ENCODE data around the gene NHS. TPM values are rescaled to one million over a fixed set of nuclear protein-coding genes. Genes with fewer than 3 reads are reported as not detected.

The NHS gene
- polyA plus RNA-seq, 1 donor (not counting 4 experiments of a cell fraction or from before 2014, with no cell fraction given) = 5.4 TPM

- Histone ChIP-seq H2AFZ (ENCODE audit: control insufficient read depth, low read length) (no peak overlapping the region), H3K27me3 (ENCODE audit: control insufficient read depth, extremely low read depth, insufficient read depth, low read length) (no peaks in the 10 kb centered on the region), H3K4me2 (ENCODE audit: control insufficient read depth, extremely low read depth, insufficient read depth, low read depth, low read length) (peak overlapping the region; percentile 54), H3K9me1 (ENCODE audit: control insufficient read depth, extremely low read depth, insufficient read depth, low read length) (no peaks in the 10 kb centered on the region), H3K4me1 (ENCODE audit: control insufficient read depth, extremely low read depth, insufficient read depth, low read length) (peaks cover 37% of the 10 kb centered on the region), H3K9ac (ENCODE audit: control insufficient read depth, extremely low read depth, insufficient read depth, low read length) (no peak overlapping the region), H4K20me1 (ENCODE audit: control insufficient read depth, extremely low read depth, insufficient read depth, low read length) (no peaks in the 10 kb centered on the region), H3K36me3 (ENCODE audit: control insufficient read depth in 2 of 2, extremely low read depth in 1 of 2, insufficient read depth in 2 of 2, low read length in 2 of 2) (no peaks in the 10 kb centered on the region), H3K79me2 (ENCODE audit: control insufficient read depth, insufficient read depth, low read length) (peaks cover 2% of the 10 kb centered on the region), H3K9me3 (ENCODE audit: control insufficient read depth, low read depth, low read length) (no peaks in the 10 kb centered on the region), H3K4me3 (ENCODE audit: control insufficient read depth in 2 of 3, extremely low read depth in 1 of 3, insufficient read depth in 2 of 3, low read depth in 1 of 3, low read length in 3 of 3) (no peak overlapping the region), H3K27ac (ENCODE audit: control insufficient read depth, insufficient read depth, low read length) (peak overlapping the region; percentile 59)
- DNase-seq (ENCODE audit: low read depth, low spot score) (no peak), FAIRE-seq (no peak)
- TF ChIP-seq, protein P1, sequence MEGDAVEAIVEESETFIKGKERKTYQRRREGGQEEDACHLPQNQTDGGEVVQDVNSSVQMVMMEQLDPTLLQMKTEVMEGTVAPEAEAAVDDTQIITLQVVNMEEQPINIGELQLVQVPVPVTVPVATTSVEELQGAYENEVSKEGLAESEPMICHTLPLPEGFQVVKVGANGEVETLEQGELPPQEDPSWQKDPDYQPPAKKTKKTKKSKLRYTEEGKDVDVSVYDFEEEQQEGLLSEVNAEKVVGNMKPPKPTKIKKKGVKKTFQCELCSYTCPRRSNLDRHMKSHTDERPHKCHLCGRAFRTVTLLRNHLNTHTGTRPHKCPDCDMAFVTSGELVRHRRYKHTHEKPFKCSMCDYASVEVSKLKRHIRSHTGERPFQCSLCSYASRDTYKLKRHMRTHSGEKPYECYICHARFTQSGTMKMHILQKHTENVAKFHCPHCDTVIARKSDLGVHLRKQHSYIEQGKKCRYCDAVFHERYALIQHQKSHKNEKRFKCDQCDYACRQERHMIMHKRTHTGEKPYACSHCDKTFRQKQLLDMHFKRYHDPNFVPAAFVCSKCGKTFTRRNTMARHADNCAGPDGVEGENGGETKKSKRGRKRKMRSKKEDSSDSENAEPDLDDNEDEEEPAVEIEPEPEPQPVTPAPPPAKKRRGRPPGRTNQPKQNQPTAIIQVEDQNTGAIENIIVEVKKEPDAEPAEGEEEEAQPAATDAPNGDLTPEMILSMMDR (optimal IDR thresholded peaks at IDR 0.05 in 1 of 3, IDR thresholded peaks at IDR 0.05 in 1 of 3, conservative IDR thresholded peaks at IDR 0.05 in 1 of 3; ENCODE audit: extremely low read depth in 1 of 3, insufficient read depth in 2 of 3, low read length in 3 of 3) = no peak
- no peak for TF ChIP-seq EZH2 (IDR thresholded peaks at IDR 0.05; ENCODE audit: low read length)
- dilution Hi-C loops (cut with MboI; ENCODE audit: extremely low pct_ligation_motif_present, low sequenced_read_pairs) = no loop called here
Measured at GRCh38 chrX:17596546-17597205, 221.7 kb downstream of the NHS start.

DNA sequence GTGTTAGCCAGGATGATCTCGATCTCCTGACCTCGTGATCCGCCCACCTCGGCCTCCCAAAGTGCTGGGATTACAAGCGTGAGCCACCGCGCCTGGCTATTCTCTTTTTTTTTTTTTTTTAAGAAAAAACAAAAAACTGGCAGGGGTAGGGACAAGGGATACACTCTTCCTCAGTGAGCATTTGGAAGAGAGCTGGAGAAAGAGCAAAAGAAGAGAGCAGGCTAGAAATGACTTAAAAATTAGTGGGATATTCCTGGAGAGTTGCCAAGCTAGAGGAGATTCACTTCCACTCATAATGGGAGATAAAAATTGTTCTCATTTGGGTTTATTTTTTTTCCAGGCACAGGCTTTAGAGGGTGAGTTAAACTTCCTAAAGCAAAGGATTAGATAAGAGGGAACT, 222.3 kb downstream of the NHS start:
- Histone ChIP-seq H3K9me1 (ENCODE audit: control insufficient read depth, extremely low read depth, insufficient read depth, low read length) (no peaks in the 10 kb centered on the region), H3K79me2 (ENCODE audit: control insufficient read depth, insufficient read depth, low read length) (peaks cover 2% of the 10 kb centered on the region), H3K4me1 (ENCODE audit: control insufficient read depth, extremely low read depth, insufficient read depth, low read length) (peaks cover 31% of the 10 kb centered on the region), H2AFZ (ENCODE audit: control insufficient read depth, low read length) (no peak overlapping the region), H3K9me3 (ENCODE audit: control insufficient read depth, low read depth, low read length) (no peaks in the 10 kb centered on the region), H3K27me3 (ENCODE audit: control insufficient read depth, extremely low read depth, insufficient read depth, low read length) (no peaks in the 10 kb centered on the region), H3K36me3 (ENCODE audit: control insufficient read depth in 2 of 2, extremely low read depth in 1 of 2, insufficient read depth in 2 of 2, low read length in 2 of 2) (no peaks in the 10 kb centered on the region), H3K4me2 (ENCODE audit: control insufficient read depth, extremely low read depth, insufficient read depth, low read depth, low read length) (no peak overlapping the region), H4K20me1 (ENCODE audit: control insufficient read depth, extremely low read depth, insufficient read depth, low read length) (no peaks in the 10 kb centered on the region), H3K4me3 (ENCODE audit: control insufficient read depth in 2 of 3, extremely low read depth in 1 of 3, insufficient read depth in 2 of 3, low read depth in 1 of 3, low read length in 3 of 3) (no peak overlapping the region), H3K27ac (ENCODE audit: control insufficient read depth, insufficient read depth, low read length) (no peak overlapping the region), H3K9ac (ENCODE audit: control insufficient read depth, extremely low read depth, insufficient read depth, low read length) (no peak overlapping the region)
- TF ChIP-seq, protein P1 (optimal IDR thresholded peaks at IDR 0.05 in 1 of 3, IDR thresholded peaks at IDR 0.05 in 1 of 3, conservative IDR thresholded peaks at IDR 0.05 in 1 of 3; ENCODE audit: extremely low read depth in 1 of 3, insufficient read depth in 2 of 3, low read length in 3 of 3) = no peak
- no peak for TF ChIP-seq EZH2 (IDR thresholded peaks at IDR 0.05; ENCODE audit: low read length)
- dilution Hi-C loops (cut with MboI; ENCODE audit: extremely low pct_ligation_motif_present, low sequenced_read_pairs) = no loop called here
- DNase-seq (ENCODE audit: low read depth, low spot score) (no peak), FAIRE-seq (no peak)
